Spleen (tissue), 7 donors: ENCODE measurements around the gene ZNF106.

Experiments used
- CTCF ChIP-seq, 11 experiments: fragments of 200-600 bp in 7 of 11; fragments of 450-650 bp in 4 of 11; sonication (generic) in 4 of 11; IDR thresholded peaks in 8 of 11; conservative IDR thresholded peaks in 3 of 11; 1 replicate in 7 of 11; 2 replicates in 4 of 11; pipeline versions ENCODE4 v1.4.0 to v1.8.0; 2016 to 2021; ENCODE audit warnings: antibody characterized with exemption in 11 of 11, inconsistent platforms in 4 of 11, mild to moderate bottlenecking in 1 of 11
- POLR2AphosphoS5 ChIP-seq, 3 donors: sonication (generic); formaldehyde crosslinking; IDR thresholded peaks; one replicate each; pipeline ENCODE4 v1.5.1; 2017; ENCODE audit warnings: antibody characterized with exemption in 3 of 3
- donor health status: DM: no; HTN: no; CAD: no; lungs with moderate emphysema.
- donor health status: DM: no; HTN: no; CAD: no.
- donor health status: DM: no; HTN: no; CAD: no.

GRCh38 chr15:42471002-42471401 is 19.9 kb downstream of the ZNF106 start:
- TF ChIP-seq CTCF (IDR thresholded peaks at IDR 0.05 in 8 of 11, conservative IDR thresholded peaks at IDR 0.05 in 3 of 11) (no peak), POLR2AphosphoS5 (IDR thresholded peaks at IDR 0.05) (no peak)
